HG03159 (cell line): ENCODE measurements around the gene SENP7.
"Not testable (repeated sequence)": the region's sequence is repeated elsewhere in the genome, so short reads cannot be mapped to it uniquely, and the experiment has no call there.

Experiments
- ATAC-seq: cut with Tn5 transposase; IDR thresholded peaks from one replicate; pipeline ENCODE4 v1.9.1; 2021; ENCODE audit warnings: mild to moderate bottlenecking, moderate library complexity; ENCODE audit not compliant: unreplicated experiment

SENP7 gene

GRCh38 chr3:101512646-101513418, at the start of gene SENP7:
Gene SENP7, minus strand, starts transcription at chr3:101513212. Its CDS starts 82 bp downstream, at chr3:101513130.
- peak; percentile 64 for ATAC-seq

- ATAC-seq = peak; percentile 99
Measured at GRCh38 chr3:101561630-101562328, 48.8 kb upstream of the SENP7 start, which contains the start of gene TRMT10C. Gene TRMT10C, plus strand, starts transcription at chr3:101561868. Its CDS starts 2,914 bp downstream, at chr3:101564782.

GRCh38 chr3:101556064-101556463, 43.1 kb upstream of the SENP7 start:
- no peak for ATAC-seq

- not testable (repeated sequence) for ATAC-seq
Measured at GRCh38 chr3:101553381-101553780, 40.4 kb upstream of the SENP7 start.

- ATAC-seq = not testable (repeated sequence)
Measured at GRCh38 chr3:101551359-101552081, 38.5 kb upstream of the SENP7 start.

GRCh38 chr3:101549473-101549872, 36.5 kb upstream of the SENP7 start:
- ATAC-seq = no peak

- no peak for ATAC-seq
Measured at GRCh38 chr3:101548527-101549105, 35.6 kb upstream of the SENP7 start.

- ATAC-seq = no peak
Measured at GRCh38 chr3:101544161-101544850, 31.3 kb upstream of the SENP7 start.

GRCh38 chr3:101542957-101543356, 29.9 kb upstream of the SENP7 start:
- ATAC-seq = no peak

- ATAC-seq = not testable (repeated sequence)
Measured at GRCh38 chr3:101536955-101537354, 23.9 kb upstream of the SENP7 start.

GRCh38 chr3:101536266-101536665, 23.3 kb upstream of the SENP7 start:
- ATAC-seq = no peak

GRCh38 chr3:101535221-101535620, 22.2 kb upstream of the SENP7 start:
- no peak for ATAC-seq

GRCh38 chr3:101533603-101533968, 20.6 kb upstream of the SENP7 start:
- ATAC-seq = no peak

GRCh38 chr3:101532783-101533602, 20.0 kb upstream of the SENP7 start:
- ATAC-seq = no peak

GRCh38 chr3:101531473-101532086, 18.6 kb upstream of the SENP7 start:
- no peak for ATAC-seq

GRCh38 chr3:101530686-101531047, 17.7 kb upstream of the SENP7 start:
- ATAC-seq = no peak

- no peak for ATAC-seq
Measured at GRCh38 chr3:101529816-101530685, 17.0 kb upstream of the SENP7 start.

- ATAC-seq = no peak
Measured at GRCh38 chr3:101527906-101528305, 14.9 kb upstream of the SENP7 start.
